AG04450 (cell line): ENCODE data around the gene CADM2. TPM values are rescaled to one million over a fixed set of nuclear protein-coding genes. Genes with fewer than 3 reads are reported as not detected.
"Not testable (repeated sequence)": the region's sequence is repeated elsewhere in the genome, so short reads cannot be mapped to it uniquely, and the experiment has no call there.

Experiments used
- CTCF ChIA-PET: fragments of 300-600, 350-600 bp; formaldehyde crosslinking; extraction: SDS; loops from one replicate; lab custom pipeline; 2022; ENCODE audit warnings: antibody characterized with exemption, inconsistent platforms; lab: Charles Lee
- POLR2A ChIA-PET: fragments of 350-600 bp; formaldehyde crosslinking; extraction: SDS; loops from one replicate; lab custom pipeline; 2021; ENCODE audit warnings: antibody characterized with exemption, inconsistent platforms; lab: Yijun Ruan, JAX
- DNase-seq: peaks from one replicate; pipeline ENCODE4 v3.0.0-alpha.2; 2011; ENCODE audit warnings: low read depth, low spot score
- H3K27ac ChIP-seq: one replicate; pipeline ENCODE4 v1.5.1; 2012; ENCODE audit warnings: low read depth, low read length, control low read depth
- H3K27me3 ChIP-seq: one replicate; pipeline ENCODE4 v1.6.0; 2012; ENCODE audit warnings: low read length; ENCODE audit not compliant: control insufficient read depth, insufficient read depth
- H3K4me3 ChIP-seq: 2 replicates; pipeline ENCODE4 v1.5.1; 2011; ENCODE audit warnings: mild to moderate bottlenecking, low read depth, low read length, control low read depth
- H3K9me3 ChIP-seq: 2 replicates; pipeline ENCODE4 v1.5.1; 2012; ENCODE audit warnings: low read length; ENCODE audit not compliant: control insufficient read depth, insufficient read depth
- polyA plus RNA-seq: library from polyadenylated mRNA; depleted of rRNA; stranded (reverse); fragments of >200 nt; gene quantifications from 2 replicates; pipeline ENCODE4 v1.2.3, GENCODE V29; 2011
- TF ChIP-seq, protein P1 (sequence below): IDR thresholded peaks from 2 replicates; pipeline ENCODE4 v1.5.1; 2011; ENCODE audit warnings: low read depth, low read length, control low read depth, inconsistent platforms

CADM2 gene
- polyA plus RNA-seq, 1 experiment, result not detected

DNA sequence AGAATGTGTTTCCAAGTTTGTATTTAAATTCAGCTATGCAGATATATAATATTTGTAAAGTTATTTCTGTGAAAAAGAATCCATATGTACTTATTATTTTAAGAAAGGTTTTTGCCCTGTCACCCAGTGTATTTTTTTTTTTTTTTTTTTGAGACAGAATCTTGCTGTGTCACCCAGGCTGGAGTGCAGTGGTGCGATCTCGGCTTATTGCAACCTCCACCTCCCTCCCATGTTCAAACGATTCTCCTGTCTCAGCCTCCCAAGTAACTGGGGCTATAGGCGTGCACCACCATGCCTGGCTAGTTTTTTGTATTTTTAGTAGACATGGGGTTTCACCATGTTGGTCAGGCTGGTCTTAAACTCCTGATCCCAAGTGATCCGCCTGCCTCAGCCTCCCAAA is 548.3 kb downstream of the CADM2 start:
- H3K4me3 ChIP-seq, CTCF ChIA-PET, DNase-seq, POLR2A ChIA-PET, H3K27me3 ChIP-seq, H3K27ac ChIP-seq, H3K9me3 ChIP-seq: not testable (repeated sequence)

DNA sequence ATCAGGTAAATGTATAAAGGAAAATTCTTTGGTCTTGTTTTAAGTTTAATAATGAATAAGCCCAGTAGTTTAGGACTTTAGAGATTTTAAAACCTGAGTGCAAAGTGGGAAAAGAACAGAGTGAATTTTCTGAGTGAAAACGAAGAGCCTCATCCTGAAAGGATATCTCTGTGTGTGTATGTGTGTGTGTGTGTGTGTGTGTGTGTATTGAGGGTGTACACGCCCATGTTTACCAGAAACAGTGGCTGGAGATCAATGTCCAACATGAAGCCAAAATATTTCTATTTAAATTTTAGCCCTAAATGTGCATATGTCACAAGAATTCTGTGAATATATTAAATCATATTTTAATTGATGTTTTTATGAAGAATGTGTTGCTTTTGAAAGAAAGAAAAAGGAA is 549.9 kb downstream of the CADM2 start:
- Histone ChIP-seq H3K4me3 (no peak overlapping the region), H3K27ac (no peak overlapping the region), H3K27me3 (no peaks in the 10 kb centered on the region), H3K9me3 (no peaks in the 10 kb centered on the region)
- ChIA-PET POLR2A (no interaction called here), CTCF (no interaction called here)
- TF ChIP-seq, protein P1, sequence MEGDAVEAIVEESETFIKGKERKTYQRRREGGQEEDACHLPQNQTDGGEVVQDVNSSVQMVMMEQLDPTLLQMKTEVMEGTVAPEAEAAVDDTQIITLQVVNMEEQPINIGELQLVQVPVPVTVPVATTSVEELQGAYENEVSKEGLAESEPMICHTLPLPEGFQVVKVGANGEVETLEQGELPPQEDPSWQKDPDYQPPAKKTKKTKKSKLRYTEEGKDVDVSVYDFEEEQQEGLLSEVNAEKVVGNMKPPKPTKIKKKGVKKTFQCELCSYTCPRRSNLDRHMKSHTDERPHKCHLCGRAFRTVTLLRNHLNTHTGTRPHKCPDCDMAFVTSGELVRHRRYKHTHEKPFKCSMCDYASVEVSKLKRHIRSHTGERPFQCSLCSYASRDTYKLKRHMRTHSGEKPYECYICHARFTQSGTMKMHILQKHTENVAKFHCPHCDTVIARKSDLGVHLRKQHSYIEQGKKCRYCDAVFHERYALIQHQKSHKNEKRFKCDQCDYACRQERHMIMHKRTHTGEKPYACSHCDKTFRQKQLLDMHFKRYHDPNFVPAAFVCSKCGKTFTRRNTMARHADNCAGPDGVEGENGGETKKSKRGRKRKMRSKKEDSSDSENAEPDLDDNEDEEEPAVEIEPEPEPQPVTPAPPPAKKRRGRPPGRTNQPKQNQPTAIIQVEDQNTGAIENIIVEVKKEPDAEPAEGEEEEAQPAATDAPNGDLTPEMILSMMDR, result no peak
- DNase-seq, result no peak

DNA sequence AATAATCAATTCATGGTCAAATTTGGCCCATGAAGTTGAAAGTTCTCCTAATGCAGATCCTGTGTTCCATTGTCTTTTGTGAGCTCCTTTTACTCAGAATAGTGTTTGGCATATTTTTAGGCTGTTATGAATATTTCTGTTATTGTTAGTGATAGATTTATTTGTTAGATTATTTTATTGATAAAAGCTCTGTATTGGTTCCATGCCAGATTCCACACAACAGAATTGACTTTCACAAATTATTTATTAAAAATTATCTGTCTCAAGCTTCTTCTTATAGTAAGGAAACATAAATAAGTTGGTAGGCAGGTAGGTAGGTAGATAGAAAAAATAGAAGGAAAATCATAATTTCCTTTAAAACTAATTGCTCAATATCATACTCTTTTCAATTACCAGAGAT is 557.4 kb downstream of the CADM2 start:
- no peaks in the 10 kb centered on the region for H3K27me3 ChIP-seq
- TF ChIP-seq, protein P1, result no peak
- ChIA-PET POLR2A (no interaction called here), CTCF (no interaction called here)
- H3K27ac ChIP-seq, result no peak overlapping the region
- H3K9me3 ChIP-seq, result no peaks in the 10 kb centered on the region
- DNase-seq, result no peak
- no peak overlapping the region for H3K4me3 ChIP-seq

DNA sequence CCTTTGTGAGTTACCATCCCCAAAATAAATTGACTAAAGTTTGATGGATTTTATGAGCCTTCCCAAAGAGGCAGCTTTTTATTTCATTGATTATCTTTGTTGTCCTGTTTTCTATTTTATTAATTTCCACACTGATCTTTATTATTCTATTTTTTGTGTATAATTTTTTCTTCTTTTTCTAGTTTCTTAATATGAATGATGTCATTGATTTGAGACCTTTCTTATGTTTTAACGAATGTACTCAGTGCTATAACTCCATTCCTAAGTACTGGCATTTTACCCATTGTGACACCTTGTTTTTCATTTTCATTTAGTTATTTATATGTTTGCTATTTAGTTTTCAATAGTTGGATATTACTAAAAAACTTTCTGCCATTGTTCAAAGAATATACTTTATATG is 565.3 kb downstream of the CADM2 start:
- Histone ChIP-seq H3K27me3 (no peaks in the 10 kb centered on the region), H3K9me3 (no peaks in the 10 kb centered on the region), H3K4me3 (no peak overlapping the region), H3K27ac (no peak overlapping the region)
- POLR2A ChIA-PET, result no interaction called here
- TF ChIP-seq, protein P1, result no peak
- DNase-seq, result no peak
- CTCF ChIA-PET, result interaction anchor here (0.6 kb wide), 1 partner anchor 46 kb away, joined by 3 read pairs; no protein-coding TSS in a partner anchor

DNA sequence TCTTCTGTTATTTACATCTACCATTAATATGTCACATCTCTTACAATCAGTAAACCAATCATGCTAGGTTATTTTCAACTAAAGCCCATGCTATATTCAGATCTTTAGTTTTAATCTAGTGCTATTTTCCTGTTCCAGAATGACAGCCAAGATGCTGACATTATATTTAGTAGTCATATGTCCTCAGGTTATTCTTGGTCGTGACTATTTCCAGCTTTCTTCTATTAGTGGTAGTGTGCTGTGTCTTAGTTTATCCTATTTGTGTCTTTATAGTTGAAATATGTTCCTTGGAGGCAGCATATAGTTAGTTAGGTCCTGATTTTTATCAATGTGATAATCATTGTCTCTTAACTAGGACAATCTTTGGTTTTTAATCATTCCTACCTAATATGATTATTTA is 566.5 kb downstream of the CADM2 start:
- H3K27me3 ChIP-seq, result no peaks in the 10 kb centered on the region
- H3K27ac ChIP-seq, result no peak overlapping the region
- H3K4me3 ChIP-seq, result no peak overlapping the region
- TF ChIP-seq, protein P1, result no peak
- H3K9me3 ChIP-seq, result no peaks in the 10 kb centered on the region
- POLR2A ChIA-PET, result no interaction called here
- CTCF ChIA-PET, result no interaction called here
- no peak for DNase-seq

DNA sequence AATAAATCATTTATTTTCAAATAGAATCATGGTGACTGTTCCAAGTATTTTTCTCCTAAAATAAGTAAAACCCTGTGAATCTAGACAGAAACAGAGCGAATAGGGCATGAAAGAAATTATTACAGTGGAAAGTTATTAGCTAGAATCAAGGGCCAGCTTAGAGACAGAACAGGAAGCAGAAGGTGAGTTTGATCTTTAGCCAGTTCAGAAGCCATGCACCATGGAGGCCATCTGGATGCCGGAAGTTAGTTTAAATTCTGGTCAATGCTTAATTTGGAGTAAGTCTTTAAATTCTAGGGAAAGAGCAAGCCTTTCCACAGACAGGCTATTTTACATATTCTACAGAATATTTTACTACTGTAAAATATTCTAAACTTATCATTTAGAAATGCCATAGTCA is 574.8 kb downstream of the CADM2 start:
- POLR2A ChIA-PET, result no interaction called here
- DNase-seq, result no peak
- CTCF ChIA-PET, result interaction anchor here (1.0 kb wide), 1 partner anchor 41 kb away, joined by 3 read pairs; no protein-coding TSS in a partner anchor
- H3K27me3 ChIP-seq, result no peaks in the 10 kb centered on the region
- no peaks in the 10 kb centered on the region; the same call in 1 of the 2 replicates for H3K9me3 ChIP-seq
- TF ChIP-seq, protein P1, result no peak
- H3K4me3 ChIP-seq, result no peak overlapping the region
- no peak overlapping the region for H3K27ac ChIP-seq
